Fibroblast of pulmonary artery (primary cell): ENCODE measurements around the gene PRAME.
A peak's percentile ranks its signal among the peaks of the same experiment; 100 is the strongest.

Source experiments
- DNase-seq: peaks from one replicate; pipeline ENCODE4 v3.0.0-alpha.2; 2010; ENCODE audit warnings: low read depth
- H3K4me3 ChIP-seq: replicated peaks from 2 replicates; pipeline ENCODE4 v1.5.1; 2011; ENCODE audit warnings: low read depth, mild to moderate bottlenecking, control low read depth, low read length, moderate library complexity
- CTCF ChIP-seq: IDR thresholded peaks from 2 replicates; pipeline ENCODE4 v1.5.1; 2011; ENCODE audit warnings: mild to moderate bottlenecking, control low read depth, low read length, inconsistent platforms; ENCODE audit errors: missing control alignments

The PRAME gene

GRCh38 chr22:22548910-22549309, 10.2 kb downstream of the PRAME start:
- no peak for TF ChIP-seq CTCF
- H3K4me3 ChIP-seq: no peak overlapping the region

GRCh38 chr22:22548317-22548716, 10.7 kb downstream of the PRAME start:
- no peak for TF ChIP-seq CTCF

More at GRCh38 chr22:22548910-22549309, 10.2 kb downstream of the PRAME start:
- DNase-seq: no peak

GRCh38 chr22:22547692-22548300, 11.3 kb downstream of the PRAME start:
- DNase-seq: no peak
- TF ChIP-seq CTCF: no peak
- no peak overlapping the region for H3K4me3 ChIP-seq

More at GRCh38 chr22:22548317-22548716, 10.7 kb downstream of the PRAME start:
- no peak for DNase-seq
- no peak overlapping the region for H3K4me3 ChIP-seq

- H3K4me3 ChIP-seq: no peak overlapping the region
- DNase-seq: no peak
- TF ChIP-seq CTCF: no peak
Observed at GRCh38 chr22:22547226-22547625, 11.8 kb downstream of the PRAME start.

GRCh38 chr22:22546490-22546889, 12.6 kb downstream of the PRAME start:
- peak; percentile 63 for DNase-seq
- no peak overlapping the region for H3K4me3 ChIP-seq
- TF ChIP-seq CTCF: no peak

DNA sequence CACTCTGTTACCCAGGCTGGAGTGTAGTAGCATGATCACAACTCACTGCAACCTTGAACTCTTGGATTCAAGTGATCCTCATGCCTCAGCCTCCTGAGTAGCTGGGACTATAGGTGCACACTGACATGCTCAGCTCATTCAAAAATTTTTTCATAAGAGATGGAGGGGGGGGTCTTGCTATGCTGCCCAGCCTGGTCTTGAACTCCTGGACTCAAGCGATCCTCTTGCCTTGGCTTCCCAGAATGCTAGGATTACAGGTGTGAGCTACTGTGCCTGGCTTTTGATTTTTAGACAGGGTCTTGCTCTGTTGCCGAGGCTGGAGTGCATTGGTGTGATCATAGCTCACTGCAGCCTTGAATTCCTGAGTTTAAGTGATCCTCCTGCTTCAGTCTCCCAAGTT, 14.0 kb downstream of the PRAME start:
- no peak for DNase-seq
- TF ChIP-seq CTCF: no peak

More for the DNA sequence above, 14.0 kb downstream of the PRAME start:
- H3K4me3 ChIP-seq: no peak overlapping the region
